HEK293 (cell line): ENCODE measurements around the gene CENPM.
A peak's percentile ranks its signal among the peaks of the same experiment; 100 is the strongest.

Experiments
- GLIS2 ChIP-seq: fragments of 450-650 bp; formaldehyde crosslinking; IDR thresholded peaks from 2 replicates; pipeline ENCODE4 v1.5.1; 2016; ENCODE audit warnings: missing biosample characterization, missing genetic modification characterization
- TRIM28 ChIP-seq: IDR thresholded peaks from 2 replicates; pipeline ENCODE4 v1.6.1; 2011; ENCODE audit warnings: low read length, control low read depth, borderline replicate concordance
- WT1 ChIP-seq: fragments of 450-650 bp; formaldehyde crosslinking; IDR thresholded peaks from 2 replicates; pipeline ENCODE4 v1.5.1; 2016; ENCODE audit warnings: missing biosample characterization, missing genetic modification characterization
- ZBTB20 ChIP-seq: fragments of 450-650 bp; formaldehyde crosslinking; IDR thresholded peaks from 2 replicates; pipeline ENCODE4 v1.5.1; 2016; ENCODE audit warnings: missing biosample characterization, missing genetic modification characterization
- ZNF274 ChIP-seq, 2 experiments: fragments of 200-500 bp in 1 of 2; fragments of 450-650 bp in 1 of 2; sonication (Bioruptor generic) in 1 of 2; formaldehyde crosslinking in 1 of 2; IDR thresholded peaks; 2 replicates each; pipeline versions ENCODE4 v1.5.1 to v1.6.1; 2014 to 2016; ENCODE audit warnings: borderline replicate concordance in 1 of 2, inconsistent platforms in 1 of 2, low read length in 1 of 2, missing biosample characterization in 1 of 2, missing genetic modification characterization in 1 of 2
- ZNF324 ChIP-seq: fragments of 450-650 bp; formaldehyde crosslinking; IDR thresholded peaks from 2 replicates; pipeline ENCODE4 v1.5.1; 2016; ENCODE audit warnings: missing biosample characterization, missing genetic modification characterization
- ZNF350 ChIP-seq: fragments of 450-650 bp; formaldehyde crosslinking; IDR thresholded peaks from 2 replicates; pipeline ENCODE4 v1.5.0; 2017; ENCODE audit warnings: missing biosample characterization, mild to moderate bottlenecking, missing genetic modification characterization
- ZNF366 ChIP-seq: fragments of 450-650 bp; formaldehyde crosslinking; conservative IDR thresholded peaks from 2 replicates; pipeline ENCODE4 v1.5.1; 2016; ENCODE audit warnings: missing biosample characterization, missing genetic modification characterization
- ZNF394 ChIP-seq: fragments of 450-650 bp; formaldehyde crosslinking; IDR thresholded peaks from 2 replicates; pipeline ENCODE4 v1.5.1; 2016; ENCODE audit warnings: missing biosample characterization, missing genetic modification characterization, mild to moderate bottlenecking, moderate library complexity, borderline replicate concordance
- ZNF449 ChIP-seq: fragments of 450-650 bp; formaldehyde crosslinking; IDR thresholded peaks from 2 replicates; pipeline ENCODE4 v1.5.1; 2017; ENCODE audit warnings: missing biosample characterization, mild to moderate bottlenecking, missing genetic modification characterization, moderate library complexity
- ZNF514 ChIP-seq: fragments of 450-650 bp; formaldehyde crosslinking; IDR thresholded peaks from 2 replicates; pipeline ENCODE4 v1.5.1; 2016; ENCODE audit warnings: missing biosample characterization, missing genetic modification characterization
- ZNF560 ChIP-seq: fragments of 450-650 bp; formaldehyde crosslinking; IDR thresholded peaks from 2 replicates; pipeline ENCODE4 v1.5.1; 2017; ENCODE audit warnings: missing biosample characterization, missing genetic modification characterization, borderline replicate concordance
- ZNF580 ChIP-seq: fragments of 450-650 bp; formaldehyde crosslinking; IDR thresholded peaks from 2 replicates; pipeline ENCODE4 v1.5.1; 2016; ENCODE audit warnings: missing biosample characterization, missing genetic modification characterization
- ZNF624 ChIP-seq: fragments of 450-650 bp; formaldehyde crosslinking; IDR thresholded peaks from 2 replicates; pipeline ENCODE4 v1.5.1; 2017; ENCODE audit warnings: missing biosample characterization, missing genetic modification characterization
- ZNF664 ChIP-seq: fragments of 450-650 bp; formaldehyde crosslinking; IDR thresholded peaks from 2 replicates; pipeline ENCODE4 v1.5.1; 2016; ENCODE audit warnings: missing biosample characterization, missing genetic modification characterization
- ZSCAN30 ChIP-seq: fragments of 450-650 bp; IDR thresholded peaks from 2 replicates; pipeline ENCODE4 v1.5.1; 2018; ENCODE audit warnings: missing biosample characterization, mild to moderate bottlenecking, missing genetic modification characterization, moderate library complexity
- TF ChIP-seq, protein P1 (sequence below): fragments of 450-650 bp; formaldehyde crosslinking; IDR thresholded peaks from 2 replicates; pipeline ENCODE4 v1.5.0; 2017; ENCODE audit warnings: missing biosample characterization, missing genetic modification characterization, borderline replicate concordance
- TF ChIP-seq, protein P2 (sequence below): fragments of 450-650 bp; formaldehyde crosslinking; conservative IDR thresholded peaks from 2 replicates; pipeline ENCODE4 v1.5.1; 2016; ENCODE audit warnings: low read depth, missing biosample characterization, missing genetic modification characterization
- TF ChIP-seq, protein P3 (sequence below): fragments of 450-650 bp; formaldehyde crosslinking; IDR thresholded peaks from 2 replicates; pipeline ENCODE4 v1.5.1; 2017; ENCODE audit warnings: missing biosample characterization, missing genetic modification characterization
- TF ChIP-seq, protein P4 (sequence below): fragments of 450-650 bp; formaldehyde crosslinking; optimal IDR thresholded peaks from 2 replicates; pipeline ENCODE3; 2016; ENCODE audit warnings: missing biosample characterization, mild to moderate bottlenecking, missing genetic modification characterization

The CENPM gene

GRCh38 chr22:41976070-41976901 lies 29.3 kb upstream of the CENPM start (continued):
- TF ChIP-seq ZNF366 (tag by site-specific recombination) (no peak; the same call in 1 of the 2 replicates), WT1 (tag by site-specific recombination) (no peak), ZNF449 (tag by site-specific recombination) (peak; percentile 31; the same call in 1 of the 2 replicates), ZSCAN30 (tag by site-specific recombination) (0 out of 2 replicates have a peak, but pooled peaks have one; percentile 61), ZNF664 (tag by site-specific recombination) (no peak), ZNF324 (tag by site-specific recombination) (no peak), TRIM28 (no peak), ZNF514 (tag by site-specific recombination) (no peak), ZNF560 (no peak), ZBTB20 (tag by site-specific recombination) (peak; percentile 93), ZNF350 (tag by site-specific recombination) (no peak), ZNF394 (no peak), GLIS2 (tag by site-specific recombination) (peak; percentile 10), ZNF624 (tag by site-specific recombination) (no peak), ZNF580 (tag by site-specific recombination) (no peak), ZNF274 (IDR thresholded peaks at IDR 0.05; ENCODE audit: low read length) (no peak), ZNF274 (tag by site-specific recombination; IDR thresholded peaks at IDR 0.05; ENCODE audit: borderline replicate concordance) (no peak)
- TF ChIP-seq, protein P1, sequence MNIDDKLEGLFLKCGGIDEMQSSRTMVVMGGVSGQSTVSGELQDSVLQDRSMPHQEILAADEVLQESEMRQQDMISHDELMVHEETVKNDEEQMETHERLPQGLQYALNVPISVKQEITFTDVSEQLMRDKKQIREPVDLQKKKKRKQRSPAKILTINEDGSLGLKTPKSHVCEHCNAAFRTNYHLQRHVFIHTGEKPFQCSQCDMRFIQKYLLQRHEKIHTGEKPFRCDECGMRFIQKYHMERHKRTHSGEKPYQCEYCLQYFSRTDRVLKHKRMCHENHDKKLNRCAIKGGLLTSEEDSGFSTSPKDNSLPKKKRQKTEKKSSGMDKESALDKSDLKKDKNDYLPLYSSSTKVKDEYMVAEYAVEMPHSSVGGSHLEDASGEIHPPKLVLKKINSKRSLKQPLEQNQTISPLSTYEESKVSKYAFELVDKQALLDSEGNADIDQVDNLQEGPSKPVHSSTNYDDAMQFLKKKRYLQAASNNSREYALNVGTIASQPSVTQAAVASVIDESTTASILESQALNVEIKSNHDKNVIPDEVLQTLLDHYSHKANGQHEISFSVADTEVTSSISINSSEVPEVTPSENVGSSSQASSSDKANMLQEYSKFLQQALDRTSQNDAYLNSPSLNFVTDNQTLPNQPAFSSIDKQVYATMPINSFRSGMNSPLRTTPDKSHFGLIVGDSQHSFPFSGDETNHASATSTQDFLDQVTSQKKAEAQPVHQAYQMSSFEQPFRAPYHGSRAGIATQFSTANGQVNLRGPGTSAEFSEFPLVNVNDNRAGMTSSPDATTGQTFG (tag by site-specific recombination): no peak
- TF ChIP-seq, protein P2, sequence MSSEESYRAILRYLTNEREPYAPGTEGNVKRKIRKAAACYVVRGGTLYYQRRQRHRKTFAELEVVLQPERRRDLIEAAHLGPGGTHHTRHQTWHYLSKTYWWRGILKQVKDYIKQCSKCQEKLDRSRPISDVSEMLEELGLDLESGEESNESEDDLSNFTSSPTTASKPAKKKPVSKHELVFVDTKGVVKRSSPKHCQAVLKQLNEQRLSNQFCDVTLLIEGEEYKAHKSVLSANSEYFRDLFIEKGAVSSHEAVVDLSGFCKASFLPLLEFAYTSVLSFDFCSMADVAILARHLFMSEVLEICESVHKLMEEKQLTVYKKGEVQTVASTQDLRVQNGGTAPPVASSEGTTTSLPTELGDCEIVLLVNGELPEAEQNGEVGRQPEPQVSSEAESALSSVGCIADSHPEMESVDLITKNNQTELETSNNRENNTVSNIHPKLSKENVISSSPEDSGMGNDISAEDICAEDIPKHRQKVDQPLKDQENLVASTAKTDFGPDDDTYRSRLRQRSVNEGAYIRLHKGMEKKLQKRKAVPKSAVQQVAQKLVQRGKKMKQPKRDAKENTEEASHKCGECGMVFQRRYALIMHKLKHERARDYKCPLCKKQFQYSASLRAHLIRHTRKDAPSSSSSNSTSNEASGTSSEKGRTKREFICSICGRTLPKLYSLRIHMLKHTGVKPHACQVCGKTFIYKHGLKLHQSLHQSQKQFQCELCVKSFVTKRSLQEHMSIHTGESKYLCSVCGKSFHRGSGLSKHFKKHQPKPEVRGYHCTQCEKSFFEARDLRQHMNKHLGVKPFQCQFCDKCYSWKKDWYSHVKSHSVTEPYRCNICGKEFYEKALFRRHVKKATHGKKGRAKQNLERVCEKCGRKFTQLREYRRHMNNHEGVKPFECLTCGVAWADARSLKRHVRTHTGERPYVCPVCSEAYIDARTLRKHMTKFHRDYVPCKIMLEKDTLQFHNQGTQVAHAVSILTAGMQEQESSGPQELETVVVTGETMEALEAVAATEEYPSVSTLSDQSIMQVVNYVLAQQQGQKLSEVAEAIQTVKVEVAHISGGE (tag by site-specific recombination): no peak
- TF ChIP-seq, protein P3, sequence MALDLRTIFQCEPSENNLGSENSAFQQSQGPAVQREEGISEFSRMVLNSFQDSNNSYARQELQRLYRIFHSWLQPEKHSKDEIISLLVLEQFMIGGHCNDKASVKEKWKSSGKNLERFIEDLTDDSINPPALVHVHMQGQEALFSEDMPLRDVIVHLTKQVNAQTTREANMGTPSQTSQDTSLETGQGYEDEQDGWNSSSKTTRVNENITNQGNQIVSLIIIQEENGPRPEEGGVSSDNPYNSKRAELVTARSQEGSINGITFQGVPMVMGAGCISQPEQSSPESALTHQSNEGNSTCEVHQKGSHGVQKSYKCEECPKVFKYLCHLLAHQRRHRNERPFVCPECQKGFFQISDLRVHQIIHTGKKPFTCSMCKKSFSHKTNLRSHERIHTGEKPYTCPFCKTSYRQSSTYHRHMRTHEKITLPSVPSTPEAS (tag by site-specific recombination): no peak
- TF ChIP-seq, protein P4, sequence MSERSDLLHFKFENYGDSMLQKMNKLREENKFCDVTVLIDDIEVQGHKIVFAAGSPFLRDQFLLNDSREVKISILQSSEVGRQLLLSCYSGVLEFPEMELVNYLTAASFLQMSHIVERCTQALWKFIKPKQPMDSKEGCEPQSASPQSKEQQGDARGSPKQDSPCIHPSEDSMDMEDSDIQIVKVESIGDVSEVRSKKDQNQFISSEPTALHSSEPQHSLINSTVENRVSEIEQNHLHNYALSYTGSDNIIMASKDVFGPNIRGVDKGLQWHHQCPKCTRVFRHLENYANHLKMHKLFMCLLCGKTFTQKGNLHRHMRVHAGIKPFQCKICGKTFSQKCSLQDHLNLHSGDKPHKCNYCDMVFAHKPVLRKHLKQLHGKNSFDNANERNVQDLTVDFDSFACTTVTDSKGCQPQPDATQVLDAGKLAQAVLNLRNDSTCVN (tag by site-specific recombination): peak; percentile 85
